PC-9 (cell line): ENCODE data around the gene LSM14A.

Experiments used
- EZH2 ChIP-seq: fragments of 200-600 bp; sonication (generic); IDR thresholded peaks from 2 replicates; pipeline ENCODE4 v1.8.0; 2017; ENCODE audit warnings: antibody characterized with exemption, low read depth
- TF ChIP-seq, protein P1 (sequence below): fragments of 200-600 bp; sonication (generic); conservative IDR thresholded peaks from 2 replicates; pipeline ENCODE4 v1.6.1; 2017; ENCODE audit warnings: mixed run types, antibody characterized with exemption, mild to moderate bottlenecking, moderate library complexity

DNA sequence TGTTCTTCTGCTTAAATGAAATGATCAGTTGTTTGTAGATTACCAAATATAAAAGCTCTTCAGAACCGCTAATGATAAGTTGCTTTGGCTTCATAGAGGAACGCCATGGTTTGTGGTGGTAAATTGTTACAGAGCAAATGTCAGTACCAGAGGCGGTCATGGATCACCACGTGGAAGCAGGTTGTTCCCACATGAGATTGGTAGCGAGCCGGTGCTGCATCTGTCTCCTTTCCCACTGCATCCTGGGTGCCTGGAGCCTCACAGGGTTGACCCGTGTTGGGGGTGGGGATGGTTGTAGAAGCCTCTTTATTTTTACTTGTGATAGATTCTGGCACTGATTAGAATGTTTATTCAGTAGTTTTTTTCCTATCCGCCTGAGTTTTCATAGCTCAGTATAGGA lies 96.8 kb downstream of the LSM14A start:
- TF ChIP-seq, protein P1, sequence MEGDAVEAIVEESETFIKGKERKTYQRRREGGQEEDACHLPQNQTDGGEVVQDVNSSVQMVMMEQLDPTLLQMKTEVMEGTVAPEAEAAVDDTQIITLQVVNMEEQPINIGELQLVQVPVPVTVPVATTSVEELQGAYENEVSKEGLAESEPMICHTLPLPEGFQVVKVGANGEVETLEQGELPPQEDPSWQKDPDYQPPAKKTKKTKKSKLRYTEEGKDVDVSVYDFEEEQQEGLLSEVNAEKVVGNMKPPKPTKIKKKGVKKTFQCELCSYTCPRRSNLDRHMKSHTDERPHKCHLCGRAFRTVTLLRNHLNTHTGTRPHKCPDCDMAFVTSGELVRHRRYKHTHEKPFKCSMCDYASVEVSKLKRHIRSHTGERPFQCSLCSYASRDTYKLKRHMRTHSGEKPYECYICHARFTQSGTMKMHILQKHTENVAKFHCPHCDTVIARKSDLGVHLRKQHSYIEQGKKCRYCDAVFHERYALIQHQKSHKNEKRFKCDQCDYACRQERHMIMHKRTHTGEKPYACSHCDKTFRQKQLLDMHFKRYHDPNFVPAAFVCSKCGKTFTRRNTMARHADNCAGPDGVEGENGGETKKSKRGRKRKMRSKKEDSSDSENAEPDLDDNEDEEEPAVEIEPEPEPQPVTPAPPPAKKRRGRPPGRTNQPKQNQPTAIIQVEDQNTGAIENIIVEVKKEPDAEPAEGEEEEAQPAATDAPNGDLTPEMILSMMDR = no peak
- TF ChIP-seq EZH2 = no peak
